CD4-positive, alpha-beta T cell treated with Interleukin-15 for 4 hours (primary cell): ENCODE results near the gene CA5A.
"Not testable (repeated sequence)": the region's sequence is repeated elsewhere in the genome, so short reads cannot be mapped to it uniquely, and the experiment has no call there.

Experiments used
- DNase-seq: peaks from one replicate; pipeline ENCODE4 v3.0.0-alpha.2; 2020; ENCODE audit warnings: low spot score

The CA5A gene

GRCh38 chr16:87936375-87937230 is at the start of gene CA5A:
TSS of gene CA5A (minus strand) at chr16:87936529. CDS start at chr16:87936450, 79 bp downstream.
- DNase-seq: no peak

DNA sequence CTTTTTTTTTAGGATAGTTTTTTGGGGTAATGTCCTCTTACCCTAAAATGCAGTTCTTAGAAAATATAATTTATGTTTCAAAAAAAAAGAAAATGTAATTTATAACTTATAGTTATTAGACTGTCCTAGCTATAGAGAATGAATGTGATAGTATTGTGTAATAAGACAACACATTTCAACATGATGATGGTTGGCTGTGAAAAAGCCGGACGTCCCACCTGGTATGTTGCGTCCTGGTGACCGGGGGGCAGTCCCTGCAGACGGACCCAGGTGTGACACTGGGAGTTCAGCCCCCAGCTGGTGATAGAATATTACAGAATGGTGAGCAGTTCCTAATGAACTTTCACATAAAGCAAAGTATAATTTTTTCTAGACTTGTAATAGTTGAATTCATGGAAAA is 49.2 kb upstream of the CA5A start:
- not testable (repeated sequence) for DNase-seq

DNA sequence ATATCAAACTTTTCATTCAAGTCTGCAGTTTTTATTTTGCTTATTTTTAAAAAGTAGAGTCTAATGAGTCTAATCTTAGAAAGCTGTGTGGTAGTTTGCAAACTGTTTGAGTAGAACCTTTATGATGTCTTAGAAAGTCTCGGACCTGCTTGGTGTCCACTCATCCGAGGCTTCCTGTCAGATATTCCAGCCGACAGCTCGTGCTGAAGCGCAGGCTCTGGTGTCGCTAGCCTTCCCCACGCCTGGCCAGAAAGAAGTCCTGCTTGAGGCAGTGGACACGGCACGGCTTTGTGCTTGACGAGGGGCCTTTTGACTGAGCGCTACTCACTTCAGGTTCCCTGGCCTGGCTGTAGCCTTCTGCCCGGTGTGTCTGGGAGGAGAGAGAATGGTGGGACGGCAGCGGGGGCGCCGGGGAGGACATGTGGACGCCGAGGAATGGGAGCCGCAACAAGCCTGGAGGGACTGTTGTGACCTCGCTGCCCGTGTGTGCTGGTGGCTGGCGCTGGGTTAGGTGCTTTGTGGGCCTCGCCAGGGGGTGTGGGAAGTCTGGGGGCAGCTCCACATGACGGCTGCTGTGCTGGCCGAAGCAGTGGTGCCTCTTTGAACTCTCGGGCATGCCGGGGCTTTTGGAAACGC is 48.4 kb upstream of the CA5A start:
- DNase-seq: no peak

GRCh38 chr16:87984180-87984579 is 47.9 kb upstream of the CA5A start:
- DNase-seq: not testable (repeated sequence)

- not testable (repeated sequence) for DNase-seq
These were observed 47.4 kb upstream of the CA5A start for GRCh38 chr16:87983737-87984097.

- not testable (repeated sequence) for DNase-seq
These were observed 46.9 kb upstream of the CA5A start for GRCh38 chr16:87983072-87983736.

GRCh38 chr16:87982581-87983041 is 46.3 kb upstream of the CA5A start:
- no peak for DNase-seq

GRCh38 chr16:87981376-87981775 is 45.0 kb upstream of the CA5A start:
- DNase-seq: peak; percentile 18

- DNase-seq: not testable (repeated sequence)
These were observed 43.7 kb upstream of the CA5A start for GRCh38 chr16:87979911-87980630.

DNA sequence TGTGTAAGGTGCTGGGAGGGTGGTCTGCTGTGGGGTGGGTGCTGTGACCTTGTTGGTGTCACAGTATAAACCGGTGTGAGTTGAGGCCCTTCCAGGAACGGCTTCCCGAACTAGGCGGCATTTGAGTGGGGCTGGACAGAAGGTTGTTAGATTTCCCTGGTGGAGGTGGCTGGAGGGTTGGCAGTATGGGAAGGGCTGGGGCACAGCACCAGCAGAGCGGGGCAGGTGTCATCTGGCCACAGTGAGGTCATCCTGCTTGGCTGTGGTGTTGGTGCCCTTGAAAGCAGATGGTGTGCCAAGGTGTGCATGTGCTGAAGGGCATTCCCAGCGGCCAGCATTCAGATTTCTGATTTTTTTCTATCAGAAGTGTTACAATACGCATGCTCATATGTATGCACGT is 43.0 kb upstream of the CA5A start:
- no peak for DNase-seq

GRCh38 chr16:87978127-87978526 is 41.8 kb upstream of the CA5A start:
- DNase-seq: no peak

DNA sequence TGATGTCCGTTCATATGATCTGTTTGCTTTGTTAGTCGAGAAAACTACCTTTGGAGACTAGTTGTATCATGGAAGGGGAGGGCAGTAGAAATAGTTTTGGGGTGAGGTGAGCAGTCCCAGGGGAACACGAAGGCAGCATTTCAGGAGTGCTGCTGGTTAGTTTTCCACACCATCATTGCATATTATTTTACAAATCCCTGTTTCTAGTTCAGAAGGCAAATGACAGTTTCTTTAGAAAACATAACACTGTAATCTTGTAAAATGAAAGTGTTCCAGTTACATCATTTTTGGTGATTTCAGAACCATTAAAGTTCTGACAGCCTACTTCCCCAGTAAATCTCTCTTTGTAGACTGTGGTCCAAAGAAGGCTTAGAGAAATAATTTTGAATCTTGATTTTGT is 40.3 kb upstream of the CA5A start:
- DNase-seq: no peak

GRCh38 chr16:87974178-87974577 is 37.8 kb upstream of the CA5A start:
- no peak for DNase-seq

GRCh38 chr16:87973717-87974116 is 37.4 kb upstream of the CA5A start:
- DNase-seq: no peak

DNA sequence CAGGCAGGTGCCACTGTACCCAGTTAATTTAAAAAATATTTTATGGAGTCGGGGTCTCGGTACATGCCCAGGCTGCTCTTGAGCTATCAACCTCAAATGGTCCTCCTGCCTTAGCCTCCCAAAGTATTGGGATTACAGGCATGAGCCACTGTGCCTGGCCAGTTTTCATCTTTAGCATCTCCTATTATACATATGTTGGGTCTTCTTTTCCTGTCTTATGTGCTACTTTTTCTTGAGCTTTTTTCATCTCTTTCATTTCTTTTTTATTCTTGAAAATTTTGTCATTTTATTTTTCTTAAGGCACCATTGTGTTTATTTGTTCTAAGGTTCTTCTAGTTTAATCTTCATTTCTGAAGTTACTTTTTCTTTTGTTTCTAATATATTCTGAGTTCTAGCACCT is 35.6 kb upstream of the CA5A start:
- no peak for DNase-seq

DNA sequence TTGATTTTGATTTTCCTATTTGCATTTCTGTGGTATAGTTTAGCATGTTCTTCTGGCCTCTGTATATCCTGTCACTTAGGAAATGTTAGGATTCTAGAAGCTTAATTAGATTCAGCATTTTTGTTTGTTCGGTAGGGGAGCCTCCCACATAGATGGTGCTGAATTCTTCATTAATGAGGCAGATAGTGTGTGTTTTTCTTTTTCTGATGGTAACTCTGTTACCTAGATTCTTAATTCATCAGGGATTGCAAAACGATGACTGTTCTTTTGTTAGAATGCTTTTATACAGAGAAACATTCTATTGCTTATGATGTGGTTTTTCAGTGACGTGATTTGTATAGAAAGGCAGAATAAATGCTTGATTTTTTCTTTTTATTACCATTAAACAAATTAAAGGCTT is 33.9 kb upstream of the CA5A start:
- no peak for DNase-seq

DNA sequence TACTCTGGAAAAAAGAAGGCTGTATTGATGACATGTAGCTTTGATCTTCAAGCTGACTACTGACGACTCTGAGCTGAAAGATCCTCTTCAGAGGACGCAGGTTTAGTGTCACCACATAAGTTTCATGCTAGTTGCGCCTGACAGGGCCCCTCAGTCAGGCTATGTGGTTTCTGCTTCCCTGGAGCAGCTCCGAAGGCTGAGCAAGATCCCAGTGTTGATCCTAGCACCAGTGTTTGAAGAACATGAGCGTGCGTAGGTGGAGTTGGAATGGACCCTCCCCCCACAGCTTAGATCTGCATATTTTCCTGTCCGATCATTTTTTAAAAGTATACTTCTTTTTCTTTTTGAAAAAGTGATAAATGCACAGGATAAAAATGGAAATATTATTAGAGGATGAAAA is 32.2 kb upstream of the CA5A start:
- no peak for DNase-seq

DNA sequence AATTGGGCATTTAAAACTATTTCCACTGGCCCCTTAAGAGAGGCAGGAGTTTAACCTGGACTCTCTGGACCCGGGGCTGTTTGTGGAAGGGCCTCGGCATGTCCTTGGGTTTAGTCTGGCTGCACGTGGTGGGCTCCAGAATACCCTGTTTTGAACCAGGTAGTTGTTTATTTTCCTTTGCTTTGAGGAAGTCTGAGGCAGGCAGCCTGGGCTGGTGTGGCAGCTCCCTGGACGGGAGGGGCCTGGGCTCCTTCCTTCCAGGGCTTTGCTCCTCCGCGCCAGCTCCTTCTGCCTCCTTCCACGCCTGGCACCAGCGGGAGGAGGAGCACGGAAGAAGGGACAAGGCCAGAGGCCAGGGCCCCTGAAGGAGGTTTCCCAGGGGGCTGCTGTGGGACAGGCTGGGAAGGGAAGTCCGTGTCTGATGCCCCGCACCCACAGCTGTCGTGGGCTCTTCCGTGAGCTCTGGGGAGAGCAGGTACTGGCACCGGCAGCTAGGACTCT is 30.4 kb upstream of the CA5A start:
- DNase-seq: no peak

- DNase-seq: no peak
These were observed 29.8 kb upstream of the CA5A start for GRCh38 chr16:87966064-87966645.

DNA sequence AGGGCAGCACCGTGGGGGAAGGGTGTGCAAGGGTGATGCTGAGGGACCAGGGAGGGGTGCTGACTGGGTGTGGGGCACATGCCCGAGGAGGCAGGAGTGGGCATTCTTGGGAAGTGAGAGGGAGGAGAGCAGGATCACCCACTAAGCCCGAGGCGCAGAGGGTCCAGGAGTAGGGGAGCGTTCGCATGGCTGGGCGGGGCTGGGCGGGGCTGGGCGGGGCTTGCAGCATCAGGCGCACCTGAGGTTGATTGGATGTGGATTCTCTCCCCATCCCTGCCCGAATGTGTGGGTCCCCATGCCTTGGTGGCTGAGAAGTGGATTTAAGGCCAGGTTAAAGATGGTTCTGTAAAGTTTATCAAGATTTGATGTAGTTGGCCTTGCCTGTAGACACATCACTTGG is 29.1 kb upstream of the CA5A start:
- no peak for DNase-seq

GRCh38 chr16:87964049-87964659 is 27.8 kb upstream of the CA5A start:
- DNase-seq: no peak
